ENCODE results near the gene CTU2. TPM values are rescaled to one million over a fixed set of nuclear protein-coding genes. Genes with fewer than 3 reads are reported as not detected.

Gene CTU2
- 45.3 and 159 TPM in 2 replicates for total RNA-seq (2011; cell fraction: chromatin; rRNA removed; ENCODE audit: low replicate concordance)
- 114 and 148 TPM in 2 replicates for total RNA-seq (2011; cell fraction: nucleolus; rRNA removed)
- total RNA-seq (2011; cell fraction: nucleoplasm; rRNA removed) = 48.7 and 66.7 TPM in 2 replicates
- 55.4 and 68.9 TPM in 2 replicates for total RNA-seq (2014; rRNA removed)
- total RNA-seq (2014; rRNA removed; fragmentation: Illumina TruSeq; extraction: Trizol) = 7.2 and 11.9 TPM in 2 replicates
- 41.1 and 49.2 TPM in 2 replicates for total RNA-seq (2015; rRNA removed; fragmentation: Illumina TruSeq; extraction: Trizol)
- total RNA-seq (2021) = 105 and 106 TPM in 2 replicates
- polyA plus RNA-seq (2011; rRNA removed) = 23.2 and 30.1 TPM in 2 replicates
- polyA plus RNA-seq (2011; cell fraction: cytosol; rRNA removed) = 40.2 and 96.8 TPM in 2 replicates
- 102 and 136 TPM in 2 replicates for polyA plus RNA-seq (2011; cell fraction: nucleus; rRNA removed)
- 34.1 and 51.7 TPM in 2 replicates for polyA plus RNA-seq (2012)
- 17.7 and 46.9 TPM in 2 replicates for polyA plus RNA-seq (2014; fragmentation: Illumina TruSeq; extraction: Trizol)
- polyA plus RNA-seq (2014; fragmentation: Nextera tagmentation; extraction: Ambion mirVana) = 1 to 10 TPM; 1.3 to 3.0 TPM
- polyA plus RNA-seq (2014; rRNA removed) = 63.4 and 76.6 TPM in 2 replicates
- 9.4 and 14.4 TPM in 2 replicates for polyA minus RNA-seq (2011; rRNA and poly(A)+ RNA removed)
- 48.0 and 51.1 TPM in 2 replicates for polyA minus RNA-seq (2011; cell fraction: cytosol; rRNA and poly(A)+ RNA removed)
- polyA minus RNA-seq (2011; cell fraction: nucleus; rRNA and poly(A)+ RNA removed) = 40.7 and 44.1 TPM in 2 replicates
- percentile 64 among the genes with signal in this experiment for Bru-seq, nascent RNA
- percentile 59 among the genes with signal in this experiment for BruChase-seq, experiment 1, labeled RNA remaining after a 2-hour chase
- BruChase-seq, experiment 2, labeled RNA remaining after a 6-hour chase = percentile 68 among the genes with signal in this experiment
- long read RNA-seq, experiment 1, transcript CTU2-201 (14 exons, 1,672 nt) = minor isoform, 8 of 343 reads
- long read RNA-seq, experiment 1, transcript CTU2-202 (15 exons, 1,751 nt) = major isoform, 178 of 343 reads
- long read RNA-seq, experiment 1, partial matches to known transcripts = 85 of 343 reads
- long read RNA-seq, experiment 1, other reads (novel, unspliced or antisense) = 64 of 343 reads
- long read RNA-seq, experiment 2, transcript CTU2-202 (15 exons, 1,751 nt) = major isoform, 50 of 116 reads
- long read RNA-seq, experiment 2, partial matches to known transcripts = 23 of 116 reads
- long read RNA-seq, experiment 2, other reads (novel, unspliced or antisense) = 41 of 116 reads
- long read RNA-seq, experiment 3, transcript CTU2-202 (15 exons, 1,751 nt) = major isoform, 88 of 118 reads
- long read RNA-seq, experiment 3, transcript CTU2-201 (14 exons, 1,672 nt) = minor isoform, 6 of 118 reads
- long read RNA-seq, experiment 3, partial matches to known transcripts = 10 of 118 reads
- long read RNA-seq, experiment 3, other reads (novel, unspliced or antisense) = 13 of 118 reads

DNA sequence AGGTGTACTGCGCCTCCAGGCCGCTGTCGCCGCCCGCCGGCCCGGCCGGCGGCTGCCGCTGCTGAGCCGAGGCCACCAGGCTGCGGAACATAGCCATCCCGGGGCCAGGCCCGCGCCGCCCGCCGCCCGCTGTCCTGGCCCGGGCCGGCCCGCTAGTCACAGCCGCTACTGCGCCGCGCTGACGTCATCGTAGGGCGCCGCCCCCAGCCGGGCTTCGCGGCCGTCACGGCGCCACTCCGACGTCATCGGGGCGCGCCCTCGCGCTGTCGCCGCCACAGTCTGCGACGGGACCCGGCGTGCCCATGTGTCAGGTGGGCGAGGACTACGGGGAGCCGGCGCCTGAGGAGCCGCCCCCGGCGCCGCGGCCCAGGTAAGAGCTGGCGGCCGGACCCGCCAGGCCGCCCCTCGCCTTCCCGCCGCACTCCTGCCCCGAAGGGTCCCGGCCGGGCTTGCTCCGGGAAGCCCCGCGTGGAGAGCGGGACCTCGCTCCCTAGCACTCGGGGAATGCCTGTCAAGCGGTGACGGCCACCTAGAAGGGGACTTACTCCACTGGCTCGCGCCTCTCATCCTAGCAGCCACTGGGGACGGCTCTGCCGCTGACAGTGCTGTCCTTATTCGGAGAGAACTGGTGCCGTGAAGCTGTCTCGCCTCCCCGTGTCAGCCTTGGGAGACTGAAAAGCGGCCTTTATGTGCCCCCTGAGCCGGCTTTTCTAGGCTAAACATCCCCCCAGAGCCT, at the start of gene CTU2, which contains the start of gene RNF166:
Gene CTU2 (plus strand): TSS at position 275 of the 736 bp plus-strand sequence. CDS start 28 bp downstream, at position 303.
Gene RNF166 (minus strand): TSS at position 180 of the 736 bp plus-strand sequence. CDS start 83 bp downstream, at position 97.
- Histone ChIP-seq H3K9me3 (replicated peaks; ENCODE audit: control insufficient read depth, insufficient read depth, low read depth, low read length) (no peaks in the 10 kb centered on the region), H3K4me1 (replicated peaks in 1 of 2; ENCODE audit: control insufficient read depth in 2 of 2, insufficient read depth in 2 of 2, low read length in 2 of 2) (peaks cover 13 to 77% of the 10 kb centered on the region in 2 experiments), H4K20me1 (replicated peaks; ENCODE audit: control insufficient read depth, insufficient read depth, low read length) (peaks cover 14% of the 10 kb centered on the region; the same call in 1 of the 2 replicates), H3K9ac (ENCODE audit: insufficient read depth in 1 of 2, low read depth in 2 of 2, low read length in 2 of 2) (peak within 1 kb of the TSS; percentile 86 to 99), H3K4me2 (ENCODE audit: insufficient read depth, low read length) (peak within 1 kb of the TSS; percentile 90), H3K27me3 (ENCODE audit: control insufficient read depth in 2 of 2, insufficient read depth in 2 of 2, low read length in 2 of 2) (no peaks in the 10 kb centered on the region), H3K36me3 (ENCODE audit: control insufficient read depth, insufficient read depth, low read length) (peaks cover 59% of the 10 kb centered on the region; the same call in 2 of the 3 replicates), H3K9me1 (ENCODE audit: control insufficient read depth, insufficient read depth, low read length) (peaks cover 3% of the 10 kb centered on the region), H3K27ac (ENCODE audit: extremely low read depth, low read depth, low read length) (peak within 1 kb of the TSS; percentile 70), H3K4me3 (peak within 1 kb of the TSS; percentile 98), H3K79me2 (ENCODE audit: control insufficient read depth, insufficient read depth, low read length) (peaks cover 89% of the 10 kb centered on the region), H2AFZ (ENCODE audit: low read depth, low read length) (peak within 1 kb of the TSS; percentile 77)
- intact Hi-C loops (cut with micrococcal nuclease) (loop anchor here (5.0 kb wide), 1 partner anchor 44 kb away; the partner anchor contains the start of gene MVD), in situ Hi-C loops (cut with MboI) (no loop called here)
- DNase-seq (ENCODE audit: extremely low read depth in 1 of 4, low spot score in 3 of 4) = peak; percentile 96 to 97 (median 97)
- peak; percentile 86 for ATAC-seq
- POLR2A ChIA-PET = interaction anchor here (0.6 to 2.2 kb wide), 7 partner anchors 8 to 98 kb away, joined by 3 to 12 read pairs (median 5); no protein-coding TSS in a partner anchor
- WGBS (ENCODE audit: insufficient coverage, low coverage, missing lambda C conversion rate) = under 1% methylated on average over 76 of the region's 86 CpGs
- CTCF ChIA-PET (ENCODE audit: low intra/inter-chr PET ratio) = no interaction called here
- FAIRE-seq = peak; percentile 88
- TSS peak; percentile 67 for BruUV-seq (replicated peaks)
- TF ChIP-seq, protein P1, sequence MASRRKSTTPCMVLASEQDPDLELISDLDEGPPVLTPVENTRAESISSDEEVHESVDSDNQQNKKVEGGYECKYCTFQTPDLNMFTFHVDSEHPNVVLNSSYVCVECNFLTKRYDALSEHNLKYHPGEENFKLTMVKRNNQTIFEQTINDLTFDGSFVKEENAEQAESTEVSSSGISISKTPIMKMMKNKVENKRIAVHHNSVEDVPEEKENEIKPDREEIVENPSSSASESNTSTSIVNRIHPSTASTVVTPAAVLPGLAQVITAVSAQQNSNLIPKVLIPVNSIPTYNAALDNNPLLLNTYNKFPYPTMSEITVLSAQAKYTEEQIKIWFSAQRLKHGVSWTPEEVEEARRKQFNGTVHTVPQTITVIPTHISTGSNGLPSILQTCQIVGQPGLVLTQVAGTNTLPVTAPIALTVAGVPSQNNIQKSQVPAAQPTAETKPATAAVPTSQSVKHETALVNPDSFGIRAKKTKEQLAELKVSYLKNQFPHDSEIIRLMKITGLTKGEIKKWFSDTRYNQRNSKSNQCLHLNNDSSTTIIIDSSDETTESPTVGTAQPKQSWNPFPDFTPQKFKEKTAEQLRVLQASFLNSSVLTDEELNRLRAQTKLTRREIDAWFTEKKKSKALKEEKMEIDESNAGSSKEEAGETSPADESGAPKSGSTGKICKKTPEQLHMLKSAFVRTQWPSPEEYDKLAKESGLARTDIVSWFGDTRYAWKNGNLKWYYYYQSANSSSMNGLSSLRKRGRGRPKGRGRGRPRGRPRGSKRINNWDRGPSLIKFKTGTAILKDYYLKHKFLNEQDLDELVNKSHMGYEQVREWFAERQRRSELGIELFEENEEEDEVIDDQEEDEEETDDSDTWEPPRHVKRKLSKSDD (conservative IDR thresholded peaks at IDR 0.05; ENCODE audit: low read length) = peak; percentile 87
- TF ChIP-seq ZNF766 (CRISPR knock-in tag; conservative IDR thresholded peaks at IDR 0.05) = no peak
- TF ChIP-seq ZNF830 (CRISPR knock-in tag; IDR thresholded peaks at IDR 0.05) = no peak; the same call in 1 of the 2 replicates
- TF ChIP-seq ZNF445 (CRISPR knock-in tag; IDR thresholded peaks at IDR 0.05; ENCODE audit: low read depth) = no peak; the same call in 1 of the 2 replicates
- no peak for TF ChIP-seq ZNF699 (CRISPR knock-in tag; IDR thresholded peaks at IDR 0.05; ENCODE audit: insufficient replicate concordance)
- no peak for TF ChIP-seq PCBP1 (IDR thresholded peaks at IDR 0.05; ENCODE audit: low read depth, low read length, poor library complexity, severe bottlenecking)
- TF ChIP-seq BDP1 (IDR thresholded peaks at IDR 0.05; ENCODE audit: insufficient read depth, insufficient read length) = no peak
- no peak for TF ChIP-seq MYBL2 (IDR thresholded peaks at IDR 0.05; ENCODE audit: low read depth)
- TF ChIP-seq MYBL2 (CRISPR knock-in tag; IDR thresholded peaks at IDR 0.05; ENCODE audit: borderline replicate concordance) = no peak
- 0 out of 4 replicates have a peak, but pooled peaks of 1 of the 2 experiments have one; percentile 45 for TF ChIP-seq TEAD1 (CRISPR knock-in tag; IDR thresholded peaks at IDR 0.05)
- 0 out of 2 replicates have a peak, but pooled peaks have one; percentile 28 for TF ChIP-seq PML (IDR thresholded peaks at IDR 0.05; ENCODE audit: low read length)
- TF ChIP-seq SMARCA5 (IDR thresholded peaks at IDR 0.05) = no peak
- TF ChIP-seq TSC22D4 (tag; IDR thresholded peaks at IDR 0.05) = no peak
